ENCODE measurements around the gene PARP1. TPM values are rescaled to one million over a fixed set of nuclear protein-coding genes. Genes with fewer than 3 reads are reported as not detected.
"Not testable (repeated sequence)": the region's sequence is repeated elsewhere in the genome, so short reads cannot be mapped to it uniquely, and the experiment has no call there.

The PARP1 gene
- total and polyA plus RNA-seq, 2 donors (not counting 1 experiment from before 2014, with no cell fraction given) = 118 to 180 TPM

- Histone ChIP-seq H2AFZ (ENCODE audit: insufficient read depth, low read depth, low read length, poor library complexity, severe bottlenecking) (no peak overlapping the region), H3K4me1 (ENCODE audit: control insufficient read depth in 2 of 2, insufficient read depth in 2 of 2, low read length in 2 of 2) (peaks cover 22 to 26% of the 10 kb centered on the region in 2 donors), H3K36me3 (replicated peaks in 1 of 2; ENCODE audit: control extremely low read depth in 1 of 2, control insufficient read depth in 1 of 2, extremely low read depth in 1 of 2, insufficient read depth in 2 of 2, low read length in 1 of 2) (no peaks in the 10 kb centered on the region), H3K79me2 (ENCODE audit: control insufficient read depth, insufficient read depth, low read length) (no peaks in the 10 kb centered on the region), H3K4me2 (replicated peaks; ENCODE audit: low read depth, low read length, poor library complexity, severe bottlenecking) (no peak overlapping the region), H3K27ac (ENCODE audit: low read length in 2 of 2) (no peak overlapping the region), H3K9me3 (ENCODE audit: control extremely low read depth in 1 of 3, control insufficient read depth in 2 of 3, insufficient read depth in 1 of 3, low read length in 2 of 3) (no peaks in the 10 kb centered on the region), H3K27me3 (replicated peaks in 1 of 4; ENCODE audit: control extremely low read depth in 1 of 4, control insufficient read depth in 3 of 4, insufficient read depth in 4 of 4, low read length in 3 of 4) (no peaks in the 10 kb centered on the region), H3K4me3 (ENCODE audit: control extremely low read depth in 1 of 5, extremely low read depth in 1 of 5, insufficient read depth in 1 of 5, low read depth in 2 of 5, low read length in 4 of 5) (no peak overlapping the region), H4K20me1 (ENCODE audit: control insufficient read depth, insufficient read depth, low read length, poor library complexity, severe bottlenecking) (no peaks in the 10 kb centered on the region), H3K9ac (ENCODE audit: low read length) (no peak overlapping the region)
- POLR2A ChIA-PET = no interaction called here
- no peak for TF ChIP-seq CTCF (IDR thresholded peaks at IDR 0.05)
- no peak for TF ChIP-seq EZH2 (IDR thresholded peaks at IDR 0.05; ENCODE audit: borderline replicate concordance, insufficient read depth, low read depth, low read length, poor library complexity, severe bottlenecking)
- Mint-ChIP-seq H3K27me3 (no peaks in the 10 kb centered on the region), H3K27ac (no peak overlapping the region), H3K4me1 (peaks cover 31% of the 10 kb centered on the region), H3K9me3 (ENCODE audit: insufficient read depth) (no peaks in the 10 kb centered on the region), H3K4me3 (no peak overlapping the region)
- CTCF ChIA-PET = interaction anchor here (0.8 to 1.3 kb wide), 3 partner anchors 9 to 11 kb away, joined by 3 read pairs; no protein-coding TSS in a partner anchor
- WGBS (ENCODE audit: insufficient coverage) = 62% methylated on average over 5 of the region's 6 CpGs
- no peak for DNase-seq
- no peak for ATAC-seq (ENCODE audit: low read depth)
- intact Hi-C loops (cut with micrococcal nuclease) = no loop called here
Observed at GRCh38 chr1:226433341-226433720, 25.4 kb upstream of the PARP1 start.

- no peak overlapping the region for H3K27ac Mint-ChIP-seq
- no peak for DNase-seq
- TF ChIP-seq EZH2 (IDR thresholded peaks at IDR 0.05; ENCODE audit: borderline replicate concordance, insufficient read depth, low read depth, low read length, poor library complexity, severe bottlenecking) (no peak), CTCF (IDR thresholded peaks at IDR 0.05) (no peak)
- H3K4me3 Mint-ChIP-seq = no peak overlapping the region
- Histone ChIP-seq H3K36me3 (replicated peaks in 1 of 2; ENCODE audit: control extremely low read depth in 1 of 2, control insufficient read depth in 1 of 2, extremely low read depth in 1 of 2, insufficient read depth in 2 of 2, low read length in 1 of 2) (no peaks in the 10 kb centered on the region), H3K4me2 (replicated peaks; ENCODE audit: low read depth, low read length, poor library complexity, severe bottlenecking) (no peak overlapping the region), H4K20me1 (ENCODE audit: control insufficient read depth, insufficient read depth, low read length, poor library complexity, severe bottlenecking) (no peaks in the 10 kb centered on the region), H2AFZ (ENCODE audit: insufficient read depth, low read depth, low read length, poor library complexity, severe bottlenecking) (no peak overlapping the region), H3K4me3 (ENCODE audit: control extremely low read depth in 1 of 5, extremely low read depth in 1 of 5, insufficient read depth in 1 of 5, low read depth in 2 of 5, low read length in 4 of 5) (no peak overlapping the region), H3K9me3 (ENCODE audit: control extremely low read depth in 1 of 3, control insufficient read depth in 2 of 3, insufficient read depth in 1 of 3, low read length in 2 of 3) (no peaks in the 10 kb centered on the region), H3K9ac (ENCODE audit: low read length) (no peak overlapping the region), H3K27me3 (replicated peaks in 1 of 4; ENCODE audit: control extremely low read depth in 1 of 4, control insufficient read depth in 3 of 4, insufficient read depth in 4 of 4, low read length in 3 of 4) (no peaks in the 10 kb centered on the region), H3K79me2 (ENCODE audit: control insufficient read depth, insufficient read depth, low read length) (no peaks in the 10 kb centered on the region), H3K4me1 (ENCODE audit: control insufficient read depth in 2 of 2, insufficient read depth in 2 of 2, low read length in 2 of 2) (peaks cover 18 to 20% of the 10 kb centered on the region in 2 donors), H3K27ac (ENCODE audit: low read length in 2 of 2) (no peak overlapping the region)
- ChIA-PET CTCF (interaction anchor here (0.8 to 1.3 kb wide), 3 partner anchors 8 to 12 kb away, joined by 3 read pairs; no protein-coding TSS in a partner anchor), POLR2A (no interaction called here)
- H3K27me3 Mint-ChIP-seq = no peaks in the 10 kb centered on the region
- H3K4me1 Mint-ChIP-seq = peaks cover 26% of the 10 kb centered on the region
- intact Hi-C loops (cut with micrococcal nuclease) = no loop called here
- no peak for ATAC-seq (ENCODE audit: low read depth)
- H3K9me3 Mint-ChIP-seq (ENCODE audit: insufficient read depth) = no peaks in the 10 kb centered on the region
- 87% methylated on average over 11 of the region's 13 CpGs for WGBS (ENCODE audit: insufficient coverage)
Observed at GRCh38 chr1:226432586-226433340, 24.9 kb upstream of the PARP1 start.

GRCh38 chr1:226431898-226432297 is 24.0 kb upstream of the PARP1 start:
- H3K4me3 Mint-ChIP-seq; H3K4me2 ChIP-seq (replicated peaks; ENCODE audit: low read depth, low read length, poor library complexity, severe bottlenecking); DNase-seq; H3K9me3 ChIP-seq (ENCODE audit: control extremely low read depth in 1 of 3, control insufficient read depth in 2 of 3, insufficient read depth in 1 of 3, low read length in 2 of 3); CTCF ChIA-PET; H3K9ac ChIP-seq (ENCODE audit: low read length); ATAC-seq (ENCODE audit: low read depth); POLR2A ChIA-PET; H3K9me3 Mint-ChIP-seq (ENCODE audit: insufficient read depth); H3K27ac ChIP-seq (ENCODE audit: low read length in 2 of 2); H3K27me3 ChIP-seq (replicated peaks in 1 of 4; ENCODE audit: control extremely low read depth in 1 of 4, control insufficient read depth in 3 of 4, insufficient read depth in 4 of 4, low read length in 3 of 4); H3K27ac Mint-ChIP-seq; H3K4me3 ChIP-seq (ENCODE audit: control extremely low read depth in 1 of 5, extremely low read depth in 1 of 5, insufficient read depth in 1 of 5, low read depth in 2 of 5, low read length in 4 of 5); H4K20me1 ChIP-seq (ENCODE audit: control insufficient read depth, insufficient read depth, low read length, poor library complexity, severe bottlenecking); H3K27me3 Mint-ChIP-seq; H3K36me3 ChIP-seq (replicated peaks in 1 of 2; ENCODE audit: control extremely low read depth in 1 of 2, control insufficient read depth in 1 of 2, extremely low read depth in 1 of 2, insufficient read depth in 2 of 2, low read length in 1 of 2); H3K79me2 ChIP-seq (ENCODE audit: control insufficient read depth, insufficient read depth, low read length); intact Hi-C loops (cut with micrococcal nuclease); H2AFZ ChIP-seq (ENCODE audit: insufficient read depth, low read depth, low read length, poor library complexity, severe bottlenecking): not testable (repeated sequence)
- H3K4me1 Mint-ChIP-seq = peaks cover 24% of the 10 kb centered on the region
- H3K4me1 ChIP-seq (ENCODE audit: control insufficient read depth in 2 of 2, insufficient read depth in 2 of 2, low read length in 2 of 2) = peaks cover 10 to 13% of the 10 kb centered on the region in 2 donors
- WGBS (ENCODE audit: insufficient coverage) = no CpG with 5 or more reads among the region's 2 CpGs
